CD14-positive monocyte (primary cell): ENCODE data around the gene AFF3. TPM values are rescaled to one million over a fixed set of nuclear protein-coding genes. Genes with fewer than 3 reads are reported as not detected.
"Not testable (repeated sequence)": the region's sequence is repeated elsewhere in the genome, so short reads cannot be mapped to it uniquely, and the experiment has no call there.

Source experiments
- DNase-seq, 3 donors: peaks; one replicate each; pipeline ENCODE4 v3.0.0-alpha.2; 2011 to 2022
- H2AFZ ChIP-seq: 2 replicates; pipeline ENCODE4 v1.6.0; 2012; ENCODE audit warnings: mild to moderate bottlenecking, low read depth, low read length, inconsistent platforms; ENCODE audit not compliant: insufficient read depth, poor library complexity, severe bottlenecking
- H3K27ac ChIP-seq, 2 donors: 1 replicate in 1 of 2; 2 replicates in 1 of 2; pipeline ENCODE4 v1.5.1; 2012 to 2013; ENCODE audit warnings: low read length in 2 of 2, control low read depth in 1 of 2, inconsistent platforms in 1 of 2, low read depth in 1 of 2, mild to moderate bottlenecking in 1 of 2
- H3K27me3 ChIP-seq, 2 donors: one replicate each; pipeline versions ENCODE4 v1.6.0 to v1.6.1; 2011 to 2013; ENCODE audit warnings: low read length in 2 of 2; ENCODE audit not compliant: control insufficient read depth in 2 of 2, insufficient read depth in 2 of 2
- H3K36me3 ChIP-seq, 2 donors: replicated peaks in 1 of 2; 1 replicate in 1 of 2; 2 replicates in 1 of 2; pipeline versions ENCODE4 v1.5.1 to v1.6.1; 2012 to 2013; ENCODE audit warnings: low read length in 2 of 2, control low read depth in 1 of 2, inconsistent platforms in 1 of 2, mild to moderate bottlenecking in 1 of 2; ENCODE audit not compliant: insufficient read depth in 2 of 2, control insufficient read depth in 1 of 2
- H3K4me1 ChIP-seq, 2 donors: 1 replicate in 1 of 2; 2 replicates in 1 of 2; pipeline versions ENCODE4 v1.5.1 to v1.6.1; 2012 to 2013; ENCODE audit warnings: low read length in 2 of 2, control low read depth in 1 of 2, inconsistent platforms in 1 of 2, mild to moderate bottlenecking in 1 of 2, moderate library complexity in 1 of 2; ENCODE audit not compliant: insufficient read depth in 2 of 2, control insufficient read depth in 1 of 2
- H3K4me2 ChIP-seq: replicated peaks from 2 replicates; pipeline ENCODE3; 2012; ENCODE audit warnings: low read length, moderate library complexity, mild to moderate bottlenecking; ENCODE audit not compliant: poor library complexity, severe bottlenecking; ENCODE audit errors: extremely low read depth
- H3K4me3 ChIP-seq, 3 experiments: fragments of 200-600 bp in 1 of 3; sonication (generic) in 1 of 3; replicated peaks in 1 of 3; 1 replicate in 2 of 3; 2 replicates in 1 of 3; pipeline ENCODE4 v1.5.1; 2011 to 2013; ENCODE audit warnings: low read length in 3 of 3, mild to moderate bottlenecking in 3 of 3, control low read depth in 2 of 3, low read depth in 2 of 3, inconsistent platforms in 1 of 3, moderate library complexity in 1 of 3
- H3K79me2 ChIP-seq: 2 replicates; pipeline ENCODE4 v1.6.0; 2012; ENCODE audit warnings: mild to moderate bottlenecking, control low read depth, inconsistent platforms, low read length, moderate library complexity; ENCODE audit not compliant: insufficient read depth
- H3K9ac ChIP-seq: 2 replicates; pipeline ENCODE4 v1.6.0; 2017; ENCODE audit warnings: low read length, mild to moderate bottlenecking; ENCODE audit not compliant: insufficient read depth, poor library complexity, severe bottlenecking
- H3K9me3 ChIP-seq, 2 donors: replicated peaks in 1 of 2; 1 replicate in 1 of 2; 2 replicates in 1 of 2; pipeline versions ENCODE4 v1.5.1 to v1.6.1; 2012 to 2013; ENCODE audit warnings: low read length in 2 of 2, control low read depth in 1 of 2; ENCODE audit not compliant: control insufficient read depth in 1 of 2, insufficient read depth in 1 of 2
- H4K20me1 ChIP-seq: 2 replicates; pipeline ENCODE4 v1.6.0; 2012; ENCODE audit warnings: mild to moderate bottlenecking, low read length, control low read depth, moderate library complexity; ENCODE audit not compliant: insufficient read depth
- H3K27ac Mint-ChIP-seq, 7 donors: one replicate each; pipeline ENCODE4 v1.8.0; 2020; ENCODE audit warnings: mild to moderate bottlenecking in 7 of 7, mixed read lengths in 7 of 7, moderate library complexity in 6 of 7, inconsistent platforms in 2 of 7
- H3K27me3 Mint-ChIP-seq, 3 donors: one replicate each; pipeline ENCODE4 v1.8.0; 2021 to 2022; ENCODE audit warnings: low read depth in 3 of 3, mild to moderate bottlenecking in 3 of 3, mixed read lengths in 3 of 3, moderate library complexity in 3 of 3, inconsistent platforms in 1 of 3
- H3K36me3 Mint-ChIP-seq, 2 donors: one replicate each; pipeline ENCODE4 v1.8.0; 2020; ENCODE audit warnings: mixed read lengths in 2 of 2, inconsistent platforms in 1 of 2, mild to moderate bottlenecking in 1 of 2
- H3K4me1 Mint-ChIP-seq: one replicate; pipeline ENCODE4 v1.8.0; 2020; ENCODE audit warnings: mild to moderate bottlenecking, mixed read lengths
- H3K4me3 Mint-ChIP-seq, 2 donors: one replicate each; pipeline ENCODE4 v1.8.0; 2020; ENCODE audit warnings: mild to moderate bottlenecking in 2 of 2, mixed read lengths in 2 of 2, moderate library complexity in 1 of 2
- H3K9me3 Mint-ChIP-seq, 7 donors: one replicate each; pipeline ENCODE4 v1.8.0; 2020 to 2022; ENCODE audit warnings: mixed read lengths in 7 of 7, mild to moderate bottlenecking in 6 of 7, moderate library complexity in 6 of 7, inconsistent platforms in 2 of 7
- CTCF ChIP-seq: fragments of 200-600 bp; IDR thresholded peaks from one replicate; pipeline ENCODE4 v1.8.0; 2022; ENCODE audit warnings: antibody characterized with exemption, mild to moderate bottlenecking
- WGBS: methylation state at CpG from one replicate; pipeline ENCODE4 v1.1.5; 2013; ENCODE audit warnings: missing lambda C conversion rate; ENCODE audit not compliant: insufficient coverage; 5-methylcytosine and 5-hydroxymethylcytosine counted together
- intact Hi-C, 2 donors: fragments of 100-400 bp; cut with micrococcal nuclease; formaldehyde crosslinking; loops; one replicate each; pipeline versions ENCODE4 v1.15.0 to v1.15.1; 2023
- polyA plus RNA-seq, 3 donors: library from polyadenylated mRNA; depleted of rRNA in 1 of 3; unstranded in 2 of 3; stranded (reverse) in 1 of 3; fragments of 300-500 nt in 2 of 3; fragments of >200 nt in 1 of 3; fragmentation: Illumina TruSeq in 2 of 3; gene quantifications; 1 replicate in 2 of 3; 2 replicates in 1 of 3; pipeline ENCODE4 v1.2.3, GENCODE V29; 2012 to 2021

AFF3 gene
- polyA plus RNA-seq, 3 donors: 0.17 to 4.1 (median 0.49) TPM

- Histone ChIP-seq H3K4me3 (no peak overlapping the region), H4K20me1 (no peaks in the 10 kb centered on the region), H3K79me2 (no peaks in the 10 kb centered on the region), H3K27me3 (no peaks in the 10 kb centered on the region), H3K36me3 (peaks cover 0 to 5% of the 10 kb centered on the region in 2 donors), H3K27ac (no peak overlapping the region), H2AFZ (no peak overlapping the region), H3K4me2 (no peak overlapping the region), H3K4me1 (no peaks in the 10 kb centered on the region), H3K9me3 (no peaks in the 10 kb centered on the region), H3K9ac (no peak overlapping the region)
- Mint-ChIP-seq H3K9me3 (peaks cover 0 to 4% (median 0%) of the 10 kb centered on the region in 7 donors), H3K27ac (no peak overlapping the region), H3K4me1 (peaks cover 8% of the 10 kb centered on the region), H3K27me3 (no peaks in the 10 kb centered on the region), H3K4me3 (no peak overlapping the region), H3K36me3 (peaks cover 7 to 20% of the 10 kb centered on the region in 2 donors)
- WGBS: 100% methylated on average over 1 of the region's 4 CpGs
- TF ChIP-seq CTCF: no peak
- DNase-seq: no peak
- intact Hi-C loops: no loop called here
Observed at GRCh38 chr2:99949530-99949929, 192.9 kb downstream of the AFF3 start.

DNA sequence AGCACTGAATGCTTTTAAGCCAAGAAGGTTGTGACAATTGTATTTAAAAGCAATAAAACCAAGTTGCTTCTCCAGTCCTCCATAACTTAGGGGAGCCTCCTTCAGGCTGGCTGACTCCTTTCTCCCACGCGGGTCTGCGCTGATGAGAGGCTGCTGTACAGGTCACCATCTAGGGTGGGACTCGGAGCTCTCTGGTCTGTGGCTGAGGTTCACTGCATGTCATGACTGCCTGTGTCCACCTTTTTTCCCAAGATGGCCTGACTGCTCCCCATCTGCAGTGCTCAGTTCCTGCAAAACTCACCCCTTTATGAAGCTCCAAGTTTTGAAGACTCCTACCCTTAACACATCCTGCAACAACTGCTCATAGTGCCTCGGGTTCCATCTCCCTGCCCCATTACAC is 194.4 kb downstream of the AFF3 start:
- no peak for TF ChIP-seq CTCF
- peaks cover 7 to 15% of the 10 kb centered on the region in 2 donors for H3K36me3 Mint-ChIP-seq
- intact Hi-C loops: no loop called here
- Histone ChIP-seq H3K9me3 (no peaks in the 10 kb centered on the region), H2AFZ (no peak overlapping the region), H3K4me2 (no peak overlapping the region), H3K79me2 (no peaks in the 10 kb centered on the region), H3K36me3 (peaks cover 0 to 4% of the 10 kb centered on the region in 2 donors), H3K4me3 (no peak overlapping the region), H3K27me3 (no peaks in the 10 kb centered on the region), H4K20me1 (no peaks in the 10 kb centered on the region), H3K9ac (no peak overlapping the region), H3K4me1 (no peaks in the 10 kb centered on the region), H3K27ac (no peak overlapping the region)
- H3K4me3 Mint-ChIP-seq: no peak overlapping the region
- no peak overlapping the region for H3K27ac Mint-ChIP-seq
- no peaks in the 10 kb centered on the region for H3K27me3 Mint-ChIP-seq
- WGBS: 100% methylated on average over 4 of the region's 5 CpGs
- H3K9me3 Mint-ChIP-seq: peaks cover 0 to 4% (median 0%) of the 10 kb centered on the region in 7 donors
- DNase-seq: no peak
- H3K4me1 Mint-ChIP-seq: peaks cover 8% of the 10 kb centered on the region

- H3K4me3 Mint-ChIP-seq, H3K4me3 ChIP-seq, H3K27ac ChIP-seq, H3K36me3 ChIP-seq, DNase-seq, H3K9me3 ChIP-seq, H3K27ac Mint-ChIP-seq, H3K27me3 ChIP-seq, H3K79me2 ChIP-seq, H3K4me1 ChIP-seq, H4K20me1 ChIP-seq, H2AFZ ChIP-seq, H3K27me3 Mint-ChIP-seq, intact Hi-C loops, H3K4me2 ChIP-seq, H3K9ac ChIP-seq, H3K9me3 Mint-ChIP-seq: not testable (repeated sequence)
- Mint-ChIP-seq H3K4me1 (peaks cover 11% of the 10 kb centered on the region), H3K36me3 (peaks cover 7 to 15% of the 10 kb centered on the region in 2 donors)
- 96% methylated on average over 3 of the region's 4 CpGs for WGBS
Observed at GRCh38 chr2:99947366-99947765, 195.0 kb downstream of the AFF3 start.
